HEK293 (cell line): ENCODE results near the gene GPR161.

Experiments used
- AEBP2 ChIP-seq: fragments of 450-650 bp; formaldehyde crosslinking; IDR thresholded peaks from 2 replicates; pipeline ENCODE4 v1.5.1; 2016; ENCODE audit warnings: missing biosample characterization, missing genetic modification characterization, borderline replicate concordance
- BCL11B ChIP-seq: fragments of 450-650 bp; formaldehyde crosslinking; IDR thresholded peaks from 2 replicates; pipeline ENCODE4 v1.5.1; 2016; ENCODE audit warnings: low read depth, missing biosample characterization, missing genetic modification characterization
- EGR2 ChIP-seq: fragments of 450-650 bp; formaldehyde crosslinking; IDR thresholded peaks from 2 replicates; pipeline ENCODE4 v1.5.1; 2016; ENCODE audit warnings: low read depth, missing biosample characterization, missing genetic modification characterization
- FEZF1 ChIP-seq: fragments of 450-650 bp; formaldehyde crosslinking; IDR thresholded peaks from 2 replicates; pipeline ENCODE4 v1.5.1; 2016; ENCODE audit warnings: missing biosample characterization, missing genetic modification characterization
- KLF1 ChIP-seq: fragments of 450-650 bp; formaldehyde crosslinking; IDR thresholded peaks from 2 replicates; pipeline ENCODE4 v1.5.1; 2016; ENCODE audit warnings: missing biosample characterization, missing genetic modification characterization
- KLF10 ChIP-seq: fragments of 450-650 bp; IDR thresholded peaks from 2 replicates; pipeline ENCODE4 v1.5.1; 2018; ENCODE audit warnings: missing biosample characterization, mild to moderate bottlenecking, missing genetic modification characterization
- MEIS1 ChIP-seq: sonication (generic); formaldehyde crosslinking; IDR thresholded peaks from 2 replicates; pipeline ENCODE4 v1.8.1; 2022; ENCODE audit warnings: missing genetic modification reagents, mild to moderate bottlenecking, borderline replicate concordance
- ZNF174 ChIP-seq: fragments of 450-650 bp; formaldehyde crosslinking; IDR thresholded peaks from 2 replicates; pipeline ENCODE4 v1.5.0; 2017; ENCODE audit warnings: missing biosample characterization, mild to moderate bottlenecking, missing genetic modification characterization
- ZNF18 ChIP-seq: fragments of 450-650 bp; formaldehyde crosslinking; IDR thresholded peaks from 2 replicates; pipeline ENCODE4 v1.5.1; 2016; ENCODE audit warnings: missing biosample characterization, missing genetic modification characterization
- ZNF2 ChIP-seq: fragments of 450-650 bp; formaldehyde crosslinking; IDR thresholded peaks from 2 replicates; pipeline ENCODE4 v1.5.1; 2016; ENCODE audit warnings: missing biosample characterization, missing genetic modification characterization
- ZNF202 ChIP-seq: fragments of 450-650 bp; formaldehyde crosslinking; IDR thresholded peaks from 2 replicates; pipeline ENCODE4 v1.5.1; 2016; ENCODE audit warnings: missing biosample characterization, missing genetic modification characterization, borderline replicate concordance
- ZNF302 ChIP-seq: fragments of 450-650 bp; formaldehyde crosslinking; IDR thresholded peaks from 2 replicates; pipeline ENCODE4 v1.5.1; 2016; ENCODE audit warnings: missing biosample characterization, missing genetic modification characterization, low read depth
- ZNF324 ChIP-seq: fragments of 450-650 bp; formaldehyde crosslinking; IDR thresholded peaks from 2 replicates; pipeline ENCODE4 v1.5.1; 2016; ENCODE audit warnings: missing biosample characterization, missing genetic modification characterization
- ZNF37A ChIP-seq: fragments of 450-650 bp; IDR thresholded peaks from 2 replicates; pipeline ENCODE4 v1.5.1; 2018; ENCODE audit warnings: missing biosample characterization, missing genetic modification characterization
- ZNF398 ChIP-seq: fragments of 450-650 bp; formaldehyde crosslinking; IDR thresholded peaks from 2 replicates; pipeline ENCODE4 v1.5.1; 2017; ENCODE audit warnings: missing biosample characterization, missing genetic modification characterization
- ZNF488 ChIP-seq: fragments of 450-650 bp; formaldehyde crosslinking; IDR thresholded peaks from 2 replicates; pipeline ENCODE4 v1.5.1; 2016; ENCODE audit warnings: missing biosample characterization, missing genetic modification characterization
- ZNF501 ChIP-seq: fragments of 450-650 bp; formaldehyde crosslinking; IDR thresholded peaks from 2 replicates; pipeline ENCODE4 v1.5.1; 2016; ENCODE audit warnings: missing biosample characterization, missing genetic modification characterization
- ZNF518A ChIP-seq: fragments of 450-650 bp; formaldehyde crosslinking; conservative IDR thresholded peaks from 2 replicates; pipeline ENCODE4 v1.5.1; 2016; ENCODE audit warnings: low read depth, missing biosample characterization, missing genetic modification characterization
- ZNF571 ChIP-seq: fragments of 450-650 bp; formaldehyde crosslinking; IDR thresholded peaks from 2 replicates; pipeline ENCODE4 v1.5.0; 2017; ENCODE audit warnings: missing biosample characterization, missing genetic modification characterization
- ZNF621 ChIP-seq: fragments of 450-650 bp; formaldehyde crosslinking; IDR thresholded peaks from 2 replicates; pipeline ENCODE4 v1.5.1; 2017; ENCODE audit warnings: missing biosample characterization, missing genetic modification characterization
- ZNF623 ChIP-seq: fragments of 450-650 bp; formaldehyde crosslinking; IDR thresholded peaks from 2 replicates; pipeline ENCODE4 v1.5.1; 2016; ENCODE audit warnings: missing biosample characterization, missing genetic modification characterization
- ZNF629 ChIP-seq: fragments of 450-650 bp; formaldehyde crosslinking; IDR thresholded peaks from 2 replicates; pipeline ENCODE4 v1.5.1; 2017; ENCODE audit warnings: missing biosample characterization, missing genetic modification characterization
- ZNF645 ChIP-seq: fragments of 450-650 bp; formaldehyde crosslinking; IDR thresholded peaks from 2 replicates; pipeline ENCODE4; 2016; ENCODE audit warnings: missing biosample characterization, missing genetic modification characterization
- ZSCAN16 ChIP-seq: fragments of 450-650 bp; formaldehyde crosslinking; IDR thresholded peaks from 2 replicates; pipeline ENCODE4 v1.5.1; 2016; ENCODE audit warnings: missing biosample characterization, missing genetic modification characterization
- ZSCAN30 ChIP-seq: fragments of 450-650 bp; IDR thresholded peaks from 2 replicates; pipeline ENCODE4 v1.5.1; 2018; ENCODE audit warnings: missing biosample characterization, mild to moderate bottlenecking, missing genetic modification characterization, moderate library complexity
- ZSCAN5A ChIP-seq: fragments of 450-650 bp; formaldehyde crosslinking; IDR thresholded peaks from 2 replicates; pipeline ENCODE4 v1.5.1; 2016; ENCODE audit warnings: missing biosample characterization, missing genetic modification characterization

Gene GPR161

GRCh38 chr1:168178638-168179437, 42.1 kb upstream of the GPR161 start, which contains the start of gene TIPRL (continued):
- TF ChIP-seq ZSCAN5A (tag by site-specific recombination) (no peak), AEBP2 (tag by site-specific recombination) (no peak), ZNF501 (tag by site-specific recombination) (no peak; the same call in none of the 2 replicates), ZNF37A (tag by site-specific recombination) (no peak), ZNF324 (peak; percentile 91), ZNF202 (tag by site-specific recombination) (no peak), ZNF623 (tag by site-specific recombination) (no peak), ZNF302 (tag by site-specific recombination) (no peak), ZNF18 (tag by site-specific recombination) (peak; percentile 35; the same call in 1 of the 2 replicates), MEIS1 (CRISPR knock-in tag) (no peak), FEZF1 (peak; percentile 79), ZNF174 (tag by site-specific recombination) (no peak), ZSCAN16 (no peak), ZNF398 (no peak), ZNF621 (no peak), ZNF2 (tag by site-specific recombination) (0 out of 2 replicates have a peak, but pooled peaks have one; percentile 24), ZNF518A (peak; percentile 99), KLF10 (tag by site-specific recombination) (peak; percentile 76), ZSCAN30 (tag by site-specific recombination) (0 out of 2 replicates have a peak, but pooled peaks have one; percentile 40), ZNF645 (tag by site-specific recombination) (no peak), EGR2 (tag by site-specific recombination) (no peak), ZNF571 (tag by site-specific recombination) (no peak), ZNF629 (tag by site-specific recombination) (peak; percentile 100), KLF1 (tag by site-specific recombination) (peak; percentile 81), ZNF488 (tag by site-specific recombination) (no peak), BCL11B (tag by site-specific recombination) (no peak)
